ENCODE results near the gene CHCHD6.

Gene CHCHD6

DNA sequence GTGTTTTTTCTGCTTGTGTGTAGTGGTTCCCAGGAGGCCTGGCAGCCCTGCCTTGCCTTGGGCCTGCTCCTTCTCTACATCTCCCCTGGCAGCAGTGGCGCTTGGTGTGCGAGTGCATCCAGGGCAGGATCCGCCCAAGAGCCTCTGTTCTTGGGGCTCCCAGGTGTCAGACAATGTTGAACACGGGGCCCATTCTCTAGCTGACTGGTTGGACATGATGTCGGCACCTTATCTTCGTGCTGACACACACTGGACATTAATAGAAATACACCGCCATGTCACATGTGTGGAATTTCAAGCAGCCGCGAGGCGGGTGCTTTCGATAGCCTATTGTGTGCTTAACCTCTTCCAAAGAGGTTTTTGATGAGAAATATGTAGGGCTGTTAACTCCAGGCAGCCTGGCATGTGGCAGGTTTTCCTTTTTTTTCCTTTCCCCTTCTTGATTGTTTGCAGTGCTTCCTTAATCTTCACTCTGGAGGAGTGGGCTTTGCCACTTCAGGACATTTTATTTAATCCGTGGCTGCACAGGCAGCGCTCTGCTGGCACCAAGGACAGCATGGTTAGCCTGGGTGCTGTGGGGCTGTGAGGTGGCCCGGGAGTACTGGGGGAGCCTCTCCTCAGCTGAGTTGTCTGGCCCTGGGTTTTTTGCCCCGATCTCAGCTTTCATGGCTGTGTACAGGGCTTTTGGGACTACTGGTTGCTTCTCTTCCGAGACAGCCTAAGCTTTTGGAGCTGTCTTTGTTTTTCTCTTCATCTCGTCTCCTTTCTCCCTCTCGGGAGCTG, 42.5 kb downstream of the CHCHD6 start:
- no peak for DNase-seq (ENCODE audit: low spot score)
- in situ Hi-C loops (cut with MboI; ENCODE audit: low pct_unique_long_range_greater_than_20kb, low sequenced_read_pairs, unreplicated experiment): no loop called here
- TF ChIP-seq, protein P1, sequence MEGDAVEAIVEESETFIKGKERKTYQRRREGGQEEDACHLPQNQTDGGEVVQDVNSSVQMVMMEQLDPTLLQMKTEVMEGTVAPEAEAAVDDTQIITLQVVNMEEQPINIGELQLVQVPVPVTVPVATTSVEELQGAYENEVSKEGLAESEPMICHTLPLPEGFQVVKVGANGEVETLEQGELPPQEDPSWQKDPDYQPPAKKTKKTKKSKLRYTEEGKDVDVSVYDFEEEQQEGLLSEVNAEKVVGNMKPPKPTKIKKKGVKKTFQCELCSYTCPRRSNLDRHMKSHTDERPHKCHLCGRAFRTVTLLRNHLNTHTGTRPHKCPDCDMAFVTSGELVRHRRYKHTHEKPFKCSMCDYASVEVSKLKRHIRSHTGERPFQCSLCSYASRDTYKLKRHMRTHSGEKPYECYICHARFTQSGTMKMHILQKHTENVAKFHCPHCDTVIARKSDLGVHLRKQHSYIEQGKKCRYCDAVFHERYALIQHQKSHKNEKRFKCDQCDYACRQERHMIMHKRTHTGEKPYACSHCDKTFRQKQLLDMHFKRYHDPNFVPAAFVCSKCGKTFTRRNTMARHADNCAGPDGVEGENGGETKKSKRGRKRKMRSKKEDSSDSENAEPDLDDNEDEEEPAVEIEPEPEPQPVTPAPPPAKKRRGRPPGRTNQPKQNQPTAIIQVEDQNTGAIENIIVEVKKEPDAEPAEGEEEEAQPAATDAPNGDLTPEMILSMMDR (IDR thresholded peaks at IDR 0.05; ENCODE audit: extremely low read depth, insufficient read depth, missing control alignments): no peak

DNA sequence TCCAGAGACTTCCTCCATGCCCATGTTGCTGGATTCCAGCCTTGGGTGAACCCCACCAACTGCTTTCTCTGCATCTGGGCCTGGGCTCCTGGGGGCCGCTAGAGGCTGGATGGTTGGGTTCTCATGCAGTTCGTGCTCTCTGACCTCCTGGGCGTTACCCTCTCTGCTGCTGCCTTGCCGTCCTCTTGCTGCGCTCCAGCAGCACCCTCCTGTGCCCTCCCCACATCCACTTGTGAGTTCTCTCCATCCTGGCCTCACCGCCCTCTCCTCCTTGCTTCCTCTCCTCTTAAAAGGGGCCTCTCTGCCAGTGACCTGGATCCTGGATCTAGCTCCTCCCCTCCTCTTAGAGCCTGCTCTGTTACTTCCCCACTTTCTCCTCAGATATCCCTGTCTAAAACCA, 43.7 kb downstream of the CHCHD6 start:
- no peak for DNase-seq (ENCODE audit: low spot score)
- in situ Hi-C loops (cut with MboI; ENCODE audit: low pct_unique_long_range_greater_than_20kb, low sequenced_read_pairs, unreplicated experiment): no loop called here
- TF ChIP-seq, protein P1 (IDR thresholded peaks at IDR 0.05; ENCODE audit: extremely low read depth, insufficient read depth, missing control alignments): no peak

DNA sequence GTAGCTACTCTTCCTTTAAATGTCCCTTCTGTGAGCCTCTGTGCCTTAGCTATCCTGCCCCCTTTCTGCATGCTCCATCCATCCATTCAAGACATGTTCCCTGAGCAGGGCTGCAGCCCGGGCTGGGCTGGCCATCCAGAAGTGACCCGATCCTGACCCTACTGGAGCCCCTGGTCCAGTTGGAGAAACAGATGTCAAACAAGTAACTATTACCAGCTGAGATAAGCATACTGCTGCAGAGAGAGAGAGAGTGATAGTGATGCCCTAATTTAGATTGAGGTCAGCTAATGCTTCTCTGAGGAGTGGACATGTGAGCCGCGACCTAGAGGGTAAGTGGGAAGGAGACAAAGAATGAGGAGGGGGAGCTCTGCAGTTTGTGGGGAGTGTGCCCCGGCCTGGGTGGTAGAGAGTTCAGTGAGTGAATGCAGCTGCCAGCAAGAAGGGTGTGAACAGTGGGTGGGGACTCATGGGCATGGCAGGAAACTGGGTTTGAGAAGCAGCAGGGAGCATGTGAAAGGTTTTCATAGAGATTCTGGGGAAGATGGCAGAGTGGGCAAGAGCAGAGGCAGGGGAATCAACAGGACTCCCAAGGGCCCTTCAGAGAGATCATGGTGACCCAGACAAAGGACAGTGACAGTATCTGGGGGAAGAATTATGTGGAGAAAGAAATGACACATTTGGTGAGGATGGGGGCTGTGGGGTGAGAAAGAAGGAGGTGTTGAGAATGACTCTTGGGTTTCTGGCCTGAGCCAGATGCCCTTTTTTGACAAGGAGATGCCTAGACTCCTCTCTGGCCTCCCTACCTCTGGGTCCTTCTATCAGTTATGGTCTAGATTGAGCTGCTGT, 44.9 kb downstream of the CHCHD6 start:
- TF ChIP-seq, protein P1 (IDR thresholded peaks at IDR 0.05; ENCODE audit: extremely low read depth, insufficient read depth, missing control alignments): no peak
- DNase-seq (ENCODE audit: low spot score): no peak
- in situ Hi-C loops (cut with MboI; ENCODE audit: low pct_unique_long_range_greater_than_20kb, low sequenced_read_pairs, unreplicated experiment): no loop called here

DNA sequence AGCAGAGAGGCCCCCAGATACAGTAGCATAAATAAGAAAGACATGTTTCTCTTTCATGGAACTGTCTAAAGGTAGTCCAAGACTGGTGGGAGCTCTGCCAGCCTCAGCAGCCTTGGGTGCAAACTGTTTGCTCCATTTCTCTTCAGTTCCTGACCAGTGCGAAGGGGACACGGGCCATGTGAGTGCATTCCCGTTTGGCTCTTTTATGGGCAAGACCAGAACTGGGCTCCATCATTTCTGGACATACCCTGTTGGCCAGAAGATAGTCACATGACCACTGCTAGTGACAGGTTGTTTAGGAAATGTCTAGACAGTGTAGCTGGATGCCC, 45.5 kb downstream of the CHCHD6 start:
- TF ChIP-seq, protein P1 (IDR thresholded peaks at IDR 0.05; ENCODE audit: extremely low read depth, insufficient read depth, missing control alignments): no peak
- in situ Hi-C loops (cut with MboI; ENCODE audit: low pct_unique_long_range_greater_than_20kb, low sequenced_read_pairs, unreplicated experiment): no loop called here
- DNase-seq (ENCODE audit: low spot score): no peak

DNA sequence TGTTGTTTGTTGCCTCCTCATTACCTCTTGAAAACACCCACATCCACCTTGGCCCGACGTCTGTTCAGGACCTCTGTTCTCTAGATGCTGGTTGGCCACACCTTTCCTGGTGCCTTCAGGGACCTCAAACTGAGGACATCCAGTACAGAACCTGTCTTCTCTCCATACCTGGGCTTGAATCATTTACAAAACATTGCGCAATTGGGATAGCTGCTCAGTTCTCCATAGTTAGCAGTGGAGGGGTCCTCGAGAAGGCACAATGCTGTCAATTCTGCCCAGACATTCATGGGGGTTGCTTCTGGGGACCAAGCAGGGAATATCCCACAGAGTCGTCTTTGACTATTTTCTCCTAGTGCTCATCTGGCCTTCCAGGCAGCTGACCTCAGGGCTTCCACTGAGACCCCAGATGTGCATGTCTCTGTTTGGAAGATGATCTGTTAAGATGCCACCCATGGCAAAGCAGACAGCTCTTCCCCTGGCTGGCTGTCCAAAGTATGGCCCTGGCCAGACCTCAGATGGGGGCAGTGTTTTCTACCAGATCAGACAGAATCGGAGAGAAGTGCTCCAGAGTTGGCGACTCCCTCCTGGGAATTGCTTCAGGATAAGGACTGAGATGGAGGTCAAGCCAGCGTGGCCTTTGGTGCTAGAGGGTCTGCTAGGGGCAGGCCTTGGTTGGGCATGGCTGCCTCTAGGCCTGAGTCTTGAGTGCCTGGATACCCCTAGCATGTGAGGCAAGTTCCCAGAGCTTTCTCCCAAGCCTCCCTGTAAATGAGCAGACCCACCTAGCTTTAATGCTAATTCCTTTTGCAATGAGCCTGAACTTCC, 46.1 kb downstream of the CHCHD6 start:
- DNase-seq (ENCODE audit: low spot score): no peak
- TF ChIP-seq, protein P1 (IDR thresholded peaks at IDR 0.05; ENCODE audit: extremely low read depth, insufficient read depth, missing control alignments): no peak
- in situ Hi-C loops (cut with MboI; ENCODE audit: low pct_unique_long_range_greater_than_20kb, low sequenced_read_pairs, unreplicated experiment): loop anchor here (25.0 kb wide), 1 partner anchor 237 kb away; the partner anchor contains the start of gene PLXNA1

DNA sequence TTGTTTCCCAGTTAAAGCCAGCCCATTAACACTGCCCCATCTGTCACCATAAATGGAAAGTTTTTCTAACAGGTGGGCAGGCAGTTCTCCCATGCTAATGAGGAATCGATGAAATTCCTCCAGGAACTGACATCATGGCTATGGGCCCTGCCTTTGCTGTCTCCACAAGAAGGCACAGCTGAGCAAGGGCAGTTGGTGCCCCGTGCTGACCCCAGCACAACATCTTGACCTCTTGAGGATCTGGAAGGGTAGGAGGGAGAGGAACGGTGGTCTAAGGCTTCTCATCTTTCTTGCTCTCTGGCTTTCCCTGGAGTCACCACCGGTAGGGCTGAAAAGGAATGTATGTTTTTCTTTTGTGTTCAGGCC, 46.7 kb downstream of the CHCHD6 start:
- TF ChIP-seq, protein P1 (IDR thresholded peaks at IDR 0.05; ENCODE audit: extremely low read depth, insufficient read depth, missing control alignments): no peak
- DNase-seq (ENCODE audit: low spot score): no peak
- in situ Hi-C loops (cut with MboI; ENCODE audit: low pct_unique_long_range_greater_than_20kb, low sequenced_read_pairs, unreplicated experiment): loop anchor here (25.0 kb wide), 1 partner anchor 237 kb away; the partner anchor contains the start of gene PLXNA1
